ENCODE measurements around the gene HOMER2. TPM values are rescaled to one million over a fixed set of nuclear protein-coding genes. Genes with fewer than 3 reads are reported as not detected.

Gene HOMER2
- total RNA-seq, 1 experiment from 2014 or later: 22.6 TPM

DNA sequence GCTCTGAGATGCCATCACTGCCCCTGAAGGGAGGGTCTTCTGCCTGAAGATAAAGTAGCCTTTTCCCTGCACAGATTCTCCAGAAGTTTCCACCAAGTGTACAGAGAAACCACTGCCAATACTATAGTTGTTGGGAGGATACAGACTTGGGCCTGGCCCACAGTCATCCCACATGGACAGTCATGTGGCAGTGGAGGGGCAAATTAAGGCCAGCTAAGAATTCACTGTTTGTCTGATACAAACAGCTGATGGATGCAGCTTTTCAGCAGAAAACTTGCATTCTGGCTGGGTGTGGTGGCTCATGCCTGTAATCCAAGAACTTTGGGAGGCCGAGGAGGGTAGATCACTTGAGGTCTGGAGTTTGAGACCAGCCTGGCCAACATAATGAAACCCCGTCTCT lies 22.1 kb downstream of the HOMER2 start:
- TF ChIP-seq EZH2 (IDR thresholded peaks at IDR 0.05; ENCODE audit: low read length, unreplicated experiment): no peak
- TF ChIP-seq, protein P1, sequence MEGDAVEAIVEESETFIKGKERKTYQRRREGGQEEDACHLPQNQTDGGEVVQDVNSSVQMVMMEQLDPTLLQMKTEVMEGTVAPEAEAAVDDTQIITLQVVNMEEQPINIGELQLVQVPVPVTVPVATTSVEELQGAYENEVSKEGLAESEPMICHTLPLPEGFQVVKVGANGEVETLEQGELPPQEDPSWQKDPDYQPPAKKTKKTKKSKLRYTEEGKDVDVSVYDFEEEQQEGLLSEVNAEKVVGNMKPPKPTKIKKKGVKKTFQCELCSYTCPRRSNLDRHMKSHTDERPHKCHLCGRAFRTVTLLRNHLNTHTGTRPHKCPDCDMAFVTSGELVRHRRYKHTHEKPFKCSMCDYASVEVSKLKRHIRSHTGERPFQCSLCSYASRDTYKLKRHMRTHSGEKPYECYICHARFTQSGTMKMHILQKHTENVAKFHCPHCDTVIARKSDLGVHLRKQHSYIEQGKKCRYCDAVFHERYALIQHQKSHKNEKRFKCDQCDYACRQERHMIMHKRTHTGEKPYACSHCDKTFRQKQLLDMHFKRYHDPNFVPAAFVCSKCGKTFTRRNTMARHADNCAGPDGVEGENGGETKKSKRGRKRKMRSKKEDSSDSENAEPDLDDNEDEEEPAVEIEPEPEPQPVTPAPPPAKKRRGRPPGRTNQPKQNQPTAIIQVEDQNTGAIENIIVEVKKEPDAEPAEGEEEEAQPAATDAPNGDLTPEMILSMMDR (conservative IDR thresholded peaks at IDR 0.05; ENCODE audit: low read depth, low read length): no peak
- TF ChIP-seq EZH2phosphoT487 (IDR thresholded peaks at IDR 0.05; ENCODE audit: borderline replicate concordance, low read length): no peak
- Histone ChIP-seq H3K79me2 (ENCODE audit: low read length) (no peaks in the 10 kb centered on the region), H3K9ac (ENCODE audit: low read length) (no peak overlapping the region), H3K4me3 (ENCODE audit: low read length) (no peak overlapping the region), H3K4me1 (ENCODE audit: insufficient read depth, low read length) (peaks cover 12% of the 10 kb centered on the region), H3K36me3 (ENCODE audit: low read depth, low read length) (no peaks in the 10 kb centered on the region), H2AFZ (ENCODE audit: low read length) (no peak overlapping the region), H3K9me3 (ENCODE audit: low read length) (no peaks in the 10 kb centered on the region), H3K9me2 (replicated peaks; ENCODE audit: low read length) (no peaks in the 10 kb centered on the region), H3F3A (ENCODE audit: low read length, unreplicated experiment) (no peaks in the 10 kb centered on the region), H3K4me2 (ENCODE audit: low read length) (no peak overlapping the region), H3K27me3 (ENCODE audit: low read length) (no peaks in the 10 kb centered on the region), H3K27ac (ENCODE audit: low read length) (no peak overlapping the region), H4K20me1 (ENCODE audit: low read length) (no peaks in the 10 kb centered on the region)
- BruUV-seq (replicated peaks): no TSS peak
- intact Hi-C loops (cut with micrococcal nuclease): no loop called here
- ATAC-seq (no peak), DNase-seq (no peak)
- POLR2A ChIA-PET (ENCODE audit: unreplicated experiment): no interaction called here
- CTCF ChIA-PET: no interaction called here

DNA sequence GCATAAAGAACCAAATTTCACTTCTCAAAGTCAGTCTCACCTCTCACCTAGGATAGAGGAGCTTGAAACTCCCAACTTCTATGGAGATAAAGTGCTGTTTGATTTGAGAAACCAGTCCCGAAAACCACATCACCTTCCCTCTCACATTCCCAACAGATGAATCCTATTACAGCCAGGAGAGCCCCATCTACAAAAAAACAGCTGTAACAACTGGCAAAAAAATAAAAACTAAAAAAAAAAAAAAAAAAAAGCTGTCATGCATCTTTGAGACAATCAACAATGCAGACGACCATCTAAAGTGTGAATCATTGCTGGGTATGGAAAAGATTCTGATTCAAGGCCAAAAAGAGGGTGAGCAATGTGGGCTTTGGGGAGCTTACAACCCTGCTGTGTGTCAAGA lies 23.8 kb downstream of the HOMER2 start:
- Histone ChIP-seq H3K27ac (ENCODE audit: low read length) (no peak overlapping the region), H3K27me3 (ENCODE audit: low read length) (no peaks in the 10 kb centered on the region), H4K20me1 (ENCODE audit: low read length) (no peaks in the 10 kb centered on the region), H2AFZ (ENCODE audit: low read length) (no peak overlapping the region), H3F3A (ENCODE audit: low read length, unreplicated experiment) (no peaks in the 10 kb centered on the region), H3K9ac (ENCODE audit: low read length) (no peak overlapping the region), H3K36me3 (ENCODE audit: low read depth, low read length) (no peaks in the 10 kb centered on the region), H3K79me2 (ENCODE audit: low read length) (no peaks in the 10 kb centered on the region), H3K9me2 (replicated peaks; ENCODE audit: low read length) (no peaks in the 10 kb centered on the region), H3K9me3 (ENCODE audit: low read length) (no peaks in the 10 kb centered on the region), H3K4me2 (ENCODE audit: low read length) (no peak overlapping the region), H3K4me3 (ENCODE audit: low read length) (no peak overlapping the region), H3K4me1 (ENCODE audit: insufficient read depth, low read length) (peaks cover 8% of the 10 kb centered on the region)
- TF ChIP-seq, protein P1 (conservative IDR thresholded peaks at IDR 0.05; ENCODE audit: low read depth, low read length): no peak
- TF ChIP-seq EZH2 (IDR thresholded peaks at IDR 0.05; ENCODE audit: low read length, unreplicated experiment) (no peak), EZH2phosphoT487 (IDR thresholded peaks at IDR 0.05; ENCODE audit: borderline replicate concordance, low read length) (no peak)
- BruUV-seq (replicated peaks): no TSS peak
- CTCF ChIA-PET: interaction anchor here (0.9 kb wide), 1 partner anchor 79 kb away, joined by 3 read pairs; no protein-coding TSS in a partner anchor
- ATAC-seq (no peak), DNase-seq (no peak)
- intact Hi-C loops (cut with micrococcal nuclease): no loop called here
- POLR2A ChIA-PET (ENCODE audit: unreplicated experiment): no interaction called here

DNA sequence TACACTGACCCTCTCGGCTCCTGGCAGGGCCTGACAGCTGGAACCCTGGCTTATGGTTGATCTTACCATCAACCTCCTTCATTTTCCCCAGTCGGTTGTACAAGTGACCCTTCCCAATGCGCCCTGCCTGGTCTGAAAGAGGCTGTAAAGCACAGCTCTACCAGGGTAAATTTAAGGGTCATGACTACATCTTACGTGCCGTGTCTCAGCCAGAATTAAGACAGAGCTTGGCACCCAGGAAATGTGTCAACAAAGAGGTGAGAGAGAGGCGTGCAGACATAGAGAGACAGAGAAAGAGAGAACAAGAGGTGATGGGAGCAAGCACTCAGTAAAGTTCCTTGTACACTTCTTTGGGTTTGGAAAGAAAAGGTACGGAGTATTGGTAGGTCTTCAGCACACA lies 28.8 kb downstream of the HOMER2 start:
- Histone ChIP-seq H3K9me2 (replicated peaks; ENCODE audit: low read length) (no peaks in the 10 kb centered on the region), H3K4me1 (ENCODE audit: insufficient read depth, low read length) (no peaks in the 10 kb centered on the region; the same call in 1 of the 2 replicates), H2AFZ (ENCODE audit: low read length) (no peak overlapping the region), H3F3A (ENCODE audit: low read length, unreplicated experiment) (no peaks in the 10 kb centered on the region), H3K4me2 (ENCODE audit: low read length) (no peak overlapping the region), H4K20me1 (ENCODE audit: low read length) (no peaks in the 10 kb centered on the region), H3K27ac (ENCODE audit: low read length) (no peak overlapping the region), H3K36me3 (ENCODE audit: low read depth, low read length) (no peaks in the 10 kb centered on the region), H3K9ac (ENCODE audit: low read length) (no peak overlapping the region), H3K4me3 (ENCODE audit: low read length) (no peak overlapping the region), H3K27me3 (ENCODE audit: low read length) (no peaks in the 10 kb centered on the region), H3K9me3 (ENCODE audit: low read length) (no peaks in the 10 kb centered on the region), H3K79me2 (ENCODE audit: low read length) (no peaks in the 10 kb centered on the region)
- intact Hi-C loops (cut with micrococcal nuclease): no loop called here
- no peak for DNase-seq
- ChIA-PET POLR2A (ENCODE audit: unreplicated experiment) (no interaction called here), CTCF (no interaction called here)
- TF ChIP-seq, protein P1 (conservative IDR thresholded peaks at IDR 0.05; ENCODE audit: low read depth, low read length): no peak
- TF ChIP-seq EZH2 (IDR thresholded peaks at IDR 0.05; ENCODE audit: low read length, unreplicated experiment) (no peak), EZH2phosphoT487 (IDR thresholded peaks at IDR 0.05; ENCODE audit: borderline replicate concordance, low read length) (no peak)
- ATAC-seq: no peak
- BruUV-seq (replicated peaks): no TSS peak

Data from PC-3 (cell line).